SK-N-SH (cell line): ENCODE measurements around the gene UNC13B. TPM values are rescaled to one million over a fixed set of nuclear protein-coding genes. Genes with fewer than 3 reads are reported as not detected.

Experiments used
- CTCF ChIA-PET: fragments of 300-600, 350-600 bp; formaldehyde crosslinking; extraction: SDS; loops from one replicate; lab custom pipeline; 2021; lab: Yijun Ruan, JAX
- POLR2A ChIA-PET: fragments of 350-600 bp; sonication (Branson Sonifier 250); formaldehyde crosslinking; extraction: SDS; loops from one replicate; lab custom pipeline; 2020; ENCODE audit warnings: antibody characterized with exemption, inconsistent platforms; lab: Yijun Ruan, JAX
- DNase-seq: peaks from one replicate; pipeline ENCODE4 v3.0.0; 2012
- H2AFZ ChIP-seq: fragments of 200-600 bp; sonication (generic); 2 replicates; pipeline ENCODE4 v1.8.1; 2016; ENCODE audit warnings: antibody characterized with exemption, mild to moderate bottlenecking, low read depth
- H3F3A ChIP-seq: fragments of 200-600 bp; sonication (generic); replicated peaks from 2 replicates; pipeline ENCODE3; 2016; ENCODE audit warnings: antibody characterized with exemption, mild to moderate bottlenecking; ENCODE audit not compliant: insufficient read depth
- H3K27ac ChIP-seq, 2 experiments: fragments of 200-500 bp in 1 of 2; fragments of 200-600 bp in 1 of 2; sonication (Bioruptor generic) in 1 of 2; sonication (generic), shearing (Covaris generic) in 1 of 2; 2 replicates each; pipeline versions ENCODE4 v1.5.1 to v1.6.1; 2014 to 2016; ENCODE audit warnings: low read depth in 2 of 2, inconsistent platforms in 1 of 2, low read length in 1 of 2, mild to moderate bottlenecking in 1 of 2, mixed read lengths in 1 of 2
- H3K27me3 ChIP-seq: fragments of 200-600 bp; sonication (generic), shearing (Covaris generic); 2 replicates; pipeline ENCODE4 v1.6.1; 2016; ENCODE audit warnings: mixed run types; ENCODE audit not compliant: insufficient read depth
- H3K36me3 ChIP-seq, 2 experiments: fragments of 200-500 bp in 1 of 2; fragments of 200-600 bp in 1 of 2; sonication (Bioruptor generic) in 1 of 2; sonication (generic) in 1 of 2; replicated peaks in 1 of 2; 2 replicates each; pipeline versions ENCODE3 to v1.5.1; 2014 to 2016; ENCODE audit warnings: low read length in 1 of 2, mild to moderate bottlenecking in 1 of 2; ENCODE audit not compliant: insufficient read depth in 2 of 2, control insufficient read depth in 1 of 2
- H3K4me1 ChIP-seq, 2 experiments: fragments of 200-500 bp in 1 of 2; fragments of 200-600 bp in 1 of 2; sonication (Bioruptor generic) in 1 of 2; sonication (generic), shearing (Covaris generic) in 1 of 2; 2 replicates each; pipeline versions ENCODE4 v1.5.1 to v1.6.1; 2014 to 2016; ENCODE audit warnings: low read depth in 1 of 2, low read length in 1 of 2, mixed run types in 1 of 2; ENCODE audit not compliant: insufficient read depth in 2 of 2, control insufficient read depth in 1 of 2
- H3K4me2 ChIP-seq: fragments of 200-600 bp; sonication (generic), shearing (Covaris generic); 2 replicates; pipeline ENCODE4 v1.6.1; 2017; ENCODE audit warnings: mixed run types
- H3K4me3 ChIP-seq, 2 experiments: fragments of 200-500 bp in 1 of 2; fragments of 200-600 bp in 1 of 2; sonication (Bioruptor generic) in 1 of 2; sonication (generic), shearing (Covaris generic) in 1 of 2; 2 replicates each; pipeline versions ENCODE4 v1.5.1 to v1.8.1; 2014 to 2016; ENCODE audit warnings: low read depth in 2 of 2, inconsistent platforms in 1 of 2, low read length in 1 of 2, mild to moderate bottlenecking in 1 of 2, mixed read lengths in 1 of 2, moderate library complexity in 1 of 2
- H3K79me2 ChIP-seq: fragments of 200-600 bp; sonication (generic); 2 replicates; pipeline ENCODE4 v1.8.1; 2017; ENCODE audit warnings: mild to moderate bottlenecking; ENCODE audit not compliant: insufficient read depth
- H3K9ac ChIP-seq: fragments of 200-600 bp; sonication (generic); 2 replicates; pipeline ENCODE4 v1.6.1; 2017; ENCODE audit warnings: mixed run types
- H3K9me2 ChIP-seq: fragments of 200-600 bp; sonication (generic); 2 replicates; pipeline ENCODE4 v1.6.1; 2017; ENCODE audit warnings: mixed run types
- H3K9me3 ChIP-seq: fragments of 200-600 bp; sonication (generic); 2 replicates; pipeline ENCODE4 v1.6.1; 2017; ENCODE audit warnings: mixed run types, mild to moderate bottlenecking, moderate library complexity
- H4K20me1 ChIP-seq: fragments of 200-600 bp; sonication (generic); 2 replicates; pipeline ENCODE4 v1.6.1; 2017; ENCODE audit warnings: mild to moderate bottlenecking, mixed run types; ENCODE audit not compliant: insufficient read depth
- CHD2 ChIP-seq: fragments of 150-350 bp; IDR thresholded peaks from 2 replicates; pipeline ENCODE4 v1.6.1; 2018; ENCODE audit warnings: low read length; ENCODE audit not compliant: partially characterized antibody
- FOXM1 ChIP-seq: IDR thresholded peaks from 2 replicates; pipeline ENCODE4 v1.4.0; 2012; ENCODE audit warnings: low read depth, mild to moderate bottlenecking
- MXI1 ChIP-seq: IDR thresholded peaks from 2 replicates; pipeline ENCODE4 v1.6.1; 2012; ENCODE audit warnings: mild to moderate bottlenecking, low read depth, low read length, improper control_type of control experiment
- NRF1 ChIP-seq: IDR thresholded peaks from 2 replicates; pipeline ENCODE4 v1.6.1; 2012; ENCODE audit warnings: low read depth, mild to moderate bottlenecking, low read length
- POLR2AphosphoS5 ChIP-seq: IDR thresholded peaks from 2 replicates; pipeline ENCODE4 v1.6.1; 2012; ENCODE audit warnings: low read depth, low read length
- RFX5 ChIP-seq: IDR thresholded peaks from 2 replicates; pipeline ENCODE4 v1.6.1; 2012; ENCODE audit warnings: mild to moderate bottlenecking, improper control_type of control experiment, low read length
- RXRA ChIP-seq: IDR thresholded peaks from 2 replicates; pipeline ENCODE4 v1.4.0; 2012; ENCODE audit warnings: low read depth, mild to moderate bottlenecking, borderline replicate concordance
- WGBS: methylation state at CpG from one replicate; pipeline ENCODE4 v1.1.6; 2017; ENCODE audit warnings: low lambda C conversion rate; 5-methylcytosine and 5-hydroxymethylcytosine counted together
- polyA plus RNA-seq, 3 experiments: library from polyadenylated mRNA; depleted of rRNA; stranded (reverse); fragments of >200 nt; gene quantifications; 2 replicates each; pipeline ENCODE4 v1.2.3, GENCODE V29; 2012

UNC13B gene
- polyA plus RNA-seq, 1 of the 3 experiments (the other 2 are of a cell fraction), result 8.1 TPM

- 0% methylated on average over 4 of the region's 5 CpGs for WGBS
- H3K9me2 ChIP-seq, result no peaks in the 10 kb centered on the region
- H3K9me3 ChIP-seq, result no peaks in the 10 kb centered on the region
- H2AFZ ChIP-seq, result peak overlapping the region; percentile 58; the same call in 1 of the 2 replicates
- DNase-seq, result peak; percentile 62
- ChIA-PET POLR2A (interaction anchor here (1.0 to 3.2 kb wide), 4 partner anchors 11 to 48 kb away, joined by 3 to 35 read pairs (median 7); partner anchors contain the start of genes FANCG, STOML2 and UNC13B), CTCF (interaction anchor here (0.8 to 3.5 kb wide), 12 partner anchors 7 to 550 kb away, joined by 3 to 55 read pairs (median 4); partner anchors contain the start of genes ARHGEF39 and PIGO)
- H3K79me2 ChIP-seq, result peaks cover 49% of the 10 kb centered on the region
- H3K36me3 ChIP-seq, result peaks cover 3 to 5% of the 10 kb centered on the region in 2 experiments
- H3K4me1 ChIP-seq, result peaks cover 35 to 45% of the 10 kb centered on the region in 2 experiments
- H3K27me3 ChIP-seq, result no peaks in the 10 kb centered on the region
- H3K4me2 ChIP-seq, result peak overlapping the region; percentile 99
- H3K4me3 ChIP-seq, result peak overlapping the region; percentile 76 to 85
- TF ChIP-seq POLR2AphosphoS5 (peak; percentile 54; the same call in 1 of the 2 replicates), FOXM1 (no peak), NRF1 (no peak)
- peaks cover 42% of the 10 kb centered on the region for H3F3A ChIP-seq
- peaks cover 11% of the 10 kb centered on the region; the same call in 1 of the 2 replicates for H4K20me1 ChIP-seq
- H3K27ac ChIP-seq, result peak overlapping the region; percentile 97 to 98
- H3K9ac ChIP-seq, result peak overlapping the region; percentile 93
These were observed 47.5 kb upstream of the UNC13B start for GRCh38 chr9:35114113-35114839.

DNA sequence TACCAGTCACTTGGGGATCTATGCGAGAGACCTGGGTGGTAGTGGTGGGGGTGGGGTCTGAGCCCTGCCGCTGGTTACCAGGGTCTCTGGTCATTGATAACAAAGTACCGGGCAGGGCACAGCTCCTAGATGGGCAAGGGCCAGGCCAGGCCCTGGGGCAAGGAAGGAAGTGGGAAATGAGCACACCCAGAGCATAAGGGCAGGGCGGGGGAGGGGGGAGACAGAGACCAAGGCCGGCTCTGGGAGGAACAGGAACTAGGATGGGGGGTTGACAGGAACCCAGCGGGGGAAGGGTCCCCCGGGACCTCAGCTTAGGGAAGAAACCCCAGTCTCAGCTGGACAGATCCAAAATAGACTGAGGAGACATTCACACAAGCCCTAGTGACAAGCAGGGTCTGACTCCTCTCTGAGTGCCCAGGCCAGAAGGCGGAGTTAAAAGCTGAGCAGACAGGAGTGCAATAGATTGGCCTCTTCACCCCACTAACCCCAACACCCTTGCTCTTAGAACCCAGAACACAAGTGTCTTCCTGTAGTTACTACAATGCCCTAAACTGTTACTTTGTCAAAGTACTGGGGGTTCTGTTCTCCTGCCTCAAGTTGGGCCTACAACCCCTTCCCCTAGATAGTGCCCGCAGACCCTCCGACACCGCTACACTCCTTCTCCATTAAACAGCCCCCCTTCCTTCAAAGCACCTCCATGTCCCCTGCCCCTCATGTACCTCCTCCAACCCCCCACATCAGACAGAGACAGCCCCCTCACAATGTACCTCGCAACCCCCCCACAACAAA lies 46.8 kb upstream of the UNC13B start:
- CTCF ChIA-PET, result interaction anchor here (1.2 to 3.6 kb wide), 14 partner anchors 8 to 550 kb away, joined by 3 to 55 read pairs (median 6); partner anchors contain the start of genes ARHGEF39, PIGO and STOML2

More for the DNA sequence above, 46.8 kb upstream of the UNC13B start:
- Histone ChIP-seq H3K79me2 (peaks cover 41% of the 10 kb centered on the region), H3F3A (peaks cover 42% of the 10 kb centered on the region), H3K27me3 (no peaks in the 10 kb centered on the region), H3K9me3 (no peaks in the 10 kb centered on the region), H2AFZ (peak overlapping the region; percentile 58), H4K20me1 (peaks cover 4% of the 10 kb centered on the region; the same call in 1 of the 2 replicates), H3K4me3 (peak overlapping the region; percentile 76 to 85), H3K4me2 (peak overlapping the region; percentile 99), H3K9me2 (no peaks in the 10 kb centered on the region), H3K9ac (peak overlapping the region; percentile 93), H3K36me3 (peaks cover 0 to 5% of the 10 kb centered on the region in 2 experiments), H3K27ac (peak overlapping the region; percentile 97 to 98), H3K4me1 (peaks cover 30 to 43% of the 10 kb centered on the region in 2 experiments)
- TF ChIP-seq RFX5, result no peak
- TF ChIP-seq CHD2, result peak; percentile 69
- TF ChIP-seq RXRA, result no peak
- no peak for TF ChIP-seq FOXM1
- TF ChIP-seq MXI1, result peak; percentile 36
- peak; percentile 38 for DNase-seq
- 16% methylated on average over 12 of the region's 12 CpGs for WGBS
- POLR2A ChIA-PET, result interaction anchor here (0.6 to 3.2 kb wide), 5 partner anchors 12 to 375 kb away, joined by 3 to 35 read pairs (median 6); partner anchors contain the start of genes FANCG, RUSC2, STOML2 and UNC13B
